22Rv1 (cell line): ENCODE data around the gene CREB3L4.
A peak's percentile ranks its signal among the peaks of the same experiment; 100 is the strongest.

Source experiments
- H3K27ac ChIP-seq: fragments of 450-650 bp; 2 replicates; pipeline ENCODE4 v1.5.1; 2017
- ZFX ChIP-seq: fragments of 450-650 bp; IDR thresholded peaks from 2 replicates; pipeline ENCODE4 v1.6.1; 2017; ENCODE audit warnings: antibody characterized with exemption, borderline replicate concordance
- TF ChIP-seq, protein P1 (sequence below): fragments of 450-650 bp; IDR thresholded peaks from 2 replicates; pipeline ENCODE4 v1.5.1; 2017; ENCODE audit warnings: mild to moderate bottlenecking

The CREB3L4 gene, protein sequence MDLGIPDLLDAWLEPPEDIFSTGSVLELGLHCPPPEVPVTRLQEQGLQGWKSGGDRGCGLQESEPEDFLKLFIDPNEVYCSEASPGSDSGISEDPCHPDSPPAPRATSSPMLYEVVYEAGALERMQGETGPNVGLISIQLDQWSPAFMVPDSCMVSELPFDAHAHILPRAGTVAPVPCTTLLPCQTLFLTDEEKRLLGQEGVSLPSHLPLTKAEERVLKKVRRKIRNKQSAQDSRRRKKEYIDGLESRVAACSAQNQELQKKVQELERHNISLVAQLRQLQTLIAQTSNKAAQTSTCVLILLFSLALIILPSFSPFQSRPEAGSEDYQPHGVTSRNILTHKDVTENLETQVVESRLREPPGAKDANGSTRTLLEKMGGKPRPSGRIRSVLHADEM

DNA sequence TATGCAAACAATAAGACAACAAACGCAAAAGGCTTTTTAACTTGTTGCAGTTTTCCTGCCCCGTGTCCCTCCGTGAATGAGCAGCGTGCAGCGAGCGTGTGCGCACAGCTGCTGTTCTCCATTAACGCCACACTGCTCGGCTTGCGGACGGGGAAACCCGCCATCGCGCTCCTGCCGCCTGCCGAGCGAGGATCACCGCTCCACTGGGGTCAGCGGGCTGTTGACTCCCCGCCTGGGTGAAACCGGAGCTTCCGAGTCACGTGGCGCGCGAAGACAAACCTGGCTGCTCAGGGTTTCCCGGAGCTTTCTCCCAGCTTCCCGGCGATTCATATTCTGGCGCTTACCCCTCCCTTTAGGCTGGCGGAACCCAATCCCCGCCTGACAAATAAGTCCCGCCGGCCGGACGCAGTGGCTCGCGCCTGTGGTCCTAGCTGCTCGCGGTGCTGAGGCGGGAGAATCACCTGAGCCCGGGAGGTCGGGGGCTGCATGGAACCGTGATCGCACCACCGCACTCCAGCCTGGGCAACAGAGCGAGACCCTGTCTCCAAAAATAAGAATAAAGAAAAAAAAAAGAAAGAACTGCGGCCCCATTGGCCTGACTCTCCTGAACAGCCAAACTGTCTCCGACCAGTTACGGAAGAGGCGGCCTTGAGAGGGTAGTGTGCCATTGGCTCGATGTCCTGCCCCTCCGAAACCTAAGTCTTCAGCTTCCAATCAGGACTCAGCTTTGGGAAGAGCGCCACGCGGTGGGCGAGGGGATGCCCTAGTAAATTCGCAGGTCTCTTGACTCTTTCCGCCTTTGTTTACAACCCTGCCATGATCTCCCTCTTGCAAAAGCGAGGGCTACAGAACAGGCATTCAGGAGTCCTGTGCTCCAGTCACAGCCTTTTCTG is at the start of gene CREB3L4:
TSS of gene CREB3L4 (plus strand) at position 796 of the 893 bp plus-strand sequence. CDS start 624 bp downstream, outside the sequence.
- no peak for TF ChIP-seq ZFX
- TF ChIP-seq, protein P1, sequence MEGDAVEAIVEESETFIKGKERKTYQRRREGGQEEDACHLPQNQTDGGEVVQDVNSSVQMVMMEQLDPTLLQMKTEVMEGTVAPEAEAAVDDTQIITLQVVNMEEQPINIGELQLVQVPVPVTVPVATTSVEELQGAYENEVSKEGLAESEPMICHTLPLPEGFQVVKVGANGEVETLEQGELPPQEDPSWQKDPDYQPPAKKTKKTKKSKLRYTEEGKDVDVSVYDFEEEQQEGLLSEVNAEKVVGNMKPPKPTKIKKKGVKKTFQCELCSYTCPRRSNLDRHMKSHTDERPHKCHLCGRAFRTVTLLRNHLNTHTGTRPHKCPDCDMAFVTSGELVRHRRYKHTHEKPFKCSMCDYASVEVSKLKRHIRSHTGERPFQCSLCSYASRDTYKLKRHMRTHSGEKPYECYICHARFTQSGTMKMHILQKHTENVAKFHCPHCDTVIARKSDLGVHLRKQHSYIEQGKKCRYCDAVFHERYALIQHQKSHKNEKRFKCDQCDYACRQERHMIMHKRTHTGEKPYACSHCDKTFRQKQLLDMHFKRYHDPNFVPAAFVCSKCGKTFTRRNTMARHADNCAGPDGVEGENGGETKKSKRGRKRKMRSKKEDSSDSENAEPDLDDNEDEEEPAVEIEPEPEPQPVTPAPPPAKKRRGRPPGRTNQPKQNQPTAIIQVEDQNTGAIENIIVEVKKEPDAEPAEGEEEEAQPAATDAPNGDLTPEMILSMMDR, result peak; percentile 75

DNA sequence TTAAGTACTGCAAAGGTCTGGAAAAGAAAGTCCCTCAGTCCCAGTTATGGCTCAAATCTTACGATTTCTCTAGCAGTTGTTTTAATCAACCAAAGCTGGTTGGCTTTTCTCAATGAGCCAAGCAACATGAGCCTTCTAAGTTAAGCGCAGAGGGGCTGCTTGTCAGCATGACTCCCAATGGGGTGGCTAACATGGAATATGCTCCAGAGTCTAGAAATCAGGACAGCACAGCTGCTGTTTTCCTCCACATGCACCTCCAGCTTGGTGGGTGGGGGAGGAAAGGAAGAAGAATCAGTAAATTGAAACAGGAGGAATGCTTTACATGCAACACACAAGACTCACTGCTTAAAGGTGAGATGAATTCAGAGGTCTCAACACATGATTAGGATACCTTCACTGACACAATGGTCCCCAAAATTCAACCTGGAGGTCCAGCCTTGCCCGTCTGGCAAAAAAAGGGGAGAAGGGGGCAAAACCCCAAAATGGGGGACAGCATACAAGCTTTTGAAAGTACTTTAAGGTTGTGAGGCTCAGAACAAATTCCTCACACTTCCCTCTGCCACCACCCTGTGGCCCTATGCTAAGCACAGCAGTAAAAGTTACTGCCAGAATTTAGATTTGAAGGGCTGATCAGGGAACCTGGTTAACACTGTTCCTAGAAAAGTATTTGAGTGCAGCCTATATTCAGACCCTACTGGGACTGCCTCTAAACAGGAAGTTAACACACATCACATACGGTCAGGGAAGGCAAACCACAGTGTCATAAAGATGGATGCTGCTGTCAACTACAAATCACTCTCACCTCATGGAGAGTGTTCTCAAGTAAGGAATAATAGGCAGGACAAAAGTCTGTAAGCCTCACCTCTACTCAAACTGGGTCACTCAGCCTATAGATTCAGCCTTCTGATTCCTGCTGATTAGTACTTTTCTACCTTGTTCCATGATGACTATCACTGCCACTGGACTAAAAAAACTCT is 47.5 kb upstream of the CREB3L4 start:
- no peak for TF ChIP-seq ZFX
- TF ChIP-seq, protein P1, result no peak
- peak overlapping the region; percentile 90; the same call in 1 of the 2 replicates for H3K27ac ChIP-seq

More for the DNA sequence above, at the start of gene CREB3L4:
- peak within 1 kb of the TSS; percentile 100 for H3K27ac ChIP-seq

DNA sequence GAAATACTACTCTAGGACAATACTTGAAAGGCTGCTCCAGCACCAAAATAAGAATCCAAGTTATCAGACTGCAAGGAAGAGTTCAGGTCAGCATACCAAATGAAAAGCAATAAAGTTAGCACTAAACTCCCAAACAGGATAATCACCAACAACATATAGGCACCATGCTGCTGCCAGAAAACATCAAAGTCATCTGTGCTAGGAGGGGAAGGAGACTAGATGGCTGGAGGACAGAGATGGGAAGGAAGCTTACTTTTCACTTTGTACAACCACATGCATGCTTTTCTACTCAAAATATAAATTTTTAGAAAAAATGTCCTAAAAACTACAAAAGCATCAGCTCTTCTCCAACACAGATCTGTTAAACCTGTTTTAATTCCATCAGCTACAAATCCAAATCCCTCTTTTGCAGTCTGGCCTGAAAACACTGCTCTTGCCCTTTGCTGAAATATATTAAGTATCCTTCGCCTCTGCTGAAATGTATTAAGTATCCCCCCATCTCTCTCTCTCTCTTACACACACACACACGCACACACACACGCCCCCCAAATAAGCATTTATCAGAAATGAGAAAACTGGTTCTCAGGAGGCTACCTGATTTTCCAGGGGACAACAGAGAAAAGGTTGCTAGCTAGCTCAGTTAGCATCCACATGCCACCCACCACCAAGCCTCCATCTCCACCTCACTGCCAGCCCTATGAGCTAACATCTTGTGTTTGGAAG is 46.5 kb upstream of the CREB3L4 start:
- TF ChIP-seq, protein P1, result no peak
- TF ChIP-seq ZFX, result no peak
- H3K27ac ChIP-seq, result peak overlapping the region; percentile 90; the same call in 1 of the 2 replicates

DNA sequence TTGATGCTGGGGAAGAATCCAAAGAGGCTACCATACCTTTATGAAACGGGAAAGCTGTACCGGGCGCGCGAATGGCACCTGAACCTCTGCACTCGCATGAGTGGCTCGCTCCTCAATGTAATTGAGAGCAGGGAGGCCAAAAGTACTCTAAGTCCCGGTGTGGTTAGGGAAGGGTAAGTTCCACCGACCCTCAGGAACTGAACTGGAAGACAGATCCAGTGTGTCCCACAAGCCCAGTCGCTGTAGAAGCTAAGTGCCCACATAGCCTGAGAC is 46.0 kb upstream of the CREB3L4 start:
- peak overlapping the region; percentile 90 for H3K27ac ChIP-seq

DNA sequence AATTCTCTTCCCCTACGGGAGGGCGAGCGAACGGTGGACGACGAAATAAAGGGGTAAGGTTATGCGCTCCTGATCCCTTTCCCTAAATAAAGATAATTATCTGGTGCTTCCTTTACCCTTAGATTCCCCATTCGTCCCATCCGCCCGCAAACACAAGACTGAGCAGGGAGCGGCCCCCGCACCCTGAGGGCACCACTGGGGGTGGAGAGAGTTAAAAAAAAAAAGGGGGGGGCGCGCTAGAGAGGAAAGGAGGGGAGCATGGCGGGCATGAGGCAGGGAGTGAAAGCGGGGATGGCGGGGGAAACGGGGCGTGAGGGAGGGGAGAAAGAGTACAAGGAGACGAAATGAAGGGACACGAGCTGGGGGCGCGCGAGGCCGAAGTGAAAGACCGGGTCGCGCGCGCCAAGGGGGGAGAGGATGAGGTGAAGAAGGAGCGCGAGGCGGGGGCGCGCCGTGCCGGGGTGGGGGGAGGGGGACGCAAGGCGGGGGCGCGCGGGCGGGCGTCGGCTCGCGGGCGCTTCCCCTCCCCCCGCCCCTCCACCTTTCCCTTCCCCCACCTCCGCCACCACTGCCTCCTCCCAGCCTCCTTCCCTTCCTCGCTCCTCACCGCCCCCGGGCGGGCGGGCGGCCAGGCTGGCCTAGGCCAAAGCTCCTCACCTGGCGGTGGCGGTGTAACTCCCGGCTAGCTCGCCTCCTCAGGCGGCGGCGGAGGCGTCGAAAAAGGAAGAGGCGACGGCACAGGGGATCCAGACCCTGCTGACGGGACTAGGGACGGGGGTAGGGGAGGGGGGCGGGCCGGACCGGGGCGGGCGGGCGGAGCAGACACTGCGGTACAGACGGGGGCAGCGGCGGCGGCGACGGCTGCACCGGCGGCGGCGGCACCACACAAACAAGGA is 45.4 kb upstream of the CREB3L4 start:
- peak overlapping the region; percentile 90 for H3K27ac ChIP-seq
- TF ChIP-seq, protein P1, result peak; percentile 55
- no peak for TF ChIP-seq ZFX

More for the DNA sequence above, 46.0 kb upstream of the CREB3L4 start:
- TF ChIP-seq, protein P1, result no peak
- no peak for TF ChIP-seq ZFX
